Right ventricle myocardium superior (tissue), 1 donor: ENCODE measurements around the gene GASK1B. TPM values are rescaled to one million over a fixed set of nuclear protein-coding genes. Genes with fewer than 3 reads are reported as not detected.

Experiments used
- ATAC-seq: fragments of 200-7000 bp; cut with Tn5 transposase; one replicate; pipeline ENCODE4 v1.9.1; 2020; ENCODE audit warnings: mild to moderate bottlenecking; ENCODE audit not compliant: poor library complexity
- DNase-seq: peaks from one replicate; pipeline ENCODE4 v3.0.0-alpha.2; 2020
- intact Hi-C: fragments of 100-400 bp; cut with DNase I; formaldehyde crosslinking; loops from one replicate; pipeline ENCODE4 v1.11.2; 2022
- long read RNA-seq: library from polyadenylated mRNA; unstranded; transcript quantifications from one replicate; pipeline ENCODE4 v2.0.0, GENCODE V29; 2021
- total RNA-seq: library from RNA; stranded (reverse); fragmentation: NEBNext Ultra II Directional; extraction: Animal tissue kit (Norgen Biotek cat#: 25700); gene quantifications from one replicate; pipeline ENCODE4 v1.2.1, GENCODE V29; 2021
- donor health status: DM: no; HTN: yes; CAD: no; lungs with severe emphysema.

The GASK1B gene
- total RNA-seq, result 60.2 TPM
- long read RNA-seq, full-length matches to known transcripts, result 24 of 87 reads
- long read RNA-seq, partial matches to known transcripts, result 53 of 87 reads
- long read RNA-seq, other reads (novel, unspliced or antisense), result 10 of 87 reads

- DNase-seq, result peak; percentile 44
- intact Hi-C loops, result loop anchor here (2.0 to 5.0 kb wide), 2 partner anchors 165 to 180 kb away; no protein-coding TSS in a partner anchor
These were observed at the start of gene GASK1B for GRCh38 chr4:158172261-158173258. TSS of gene GASK1B (minus strand) at chr4:158173025. CDS start at chr4:158171375, 1,650 bp downstream.

DNA sequence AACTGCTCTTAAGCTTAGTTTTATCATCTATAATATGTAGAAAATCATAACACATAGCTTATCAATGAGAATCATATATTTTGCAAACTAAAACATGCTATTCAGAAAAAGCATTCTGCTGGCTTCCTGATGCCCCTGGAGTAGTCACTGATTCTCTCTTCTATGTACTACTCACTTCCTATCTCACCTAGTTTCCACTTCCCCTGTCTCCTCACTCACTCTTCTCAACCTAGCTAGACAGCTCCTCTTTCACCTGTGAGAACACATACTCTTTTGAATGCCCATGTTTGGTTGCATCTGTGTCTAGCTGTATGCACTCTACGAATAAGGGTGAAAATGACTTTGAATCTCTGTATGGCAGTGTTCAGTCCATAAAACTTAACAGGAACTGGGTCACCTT, 46.8 kb upstream of the GASK1B start:
- DNase-seq, result no peak
- ATAC-seq, result no peak
- intact Hi-C loops, result no loop called here

More at GRCh38 chr4:158172261-158173258, at the start of gene GASK1B:
- peak; percentile 57 for ATAC-seq

- intact Hi-C loops, result no loop called here
- ATAC-seq, result peak; percentile 97
- no peak for DNase-seq
These were observed 44.9 kb upstream of the GASK1B start for GRCh38 chr4:158217763-158218162.

- DNase-seq (no peak), ATAC-seq (no peak)
- intact Hi-C loops, result no loop called here
These were observed 42.0 kb upstream of the GASK1B start for GRCh38 chr4:158214856-158215255.

- intact Hi-C loops, result no loop called here
- DNase-seq, result no peak
- no peak for ATAC-seq
These were observed 40.6 kb upstream of the GASK1B start for GRCh38 chr4:158213466-158213865.

- DNase-seq (no peak), ATAC-seq (no peak)
- intact Hi-C loops, result no loop called here
These were observed 38.4 kb upstream of the GASK1B start for GRCh38 chr4:158211222-158211621.

GRCh38 chr4:158209825-158210807, 37.3 kb upstream of the GASK1B start, which contains the start of gene TMEM144:
TSS of gene TMEM144 (plus strand) at chr4:158210486. CDS start at chr4:158212668, 2,182 bp downstream.
- ATAC-seq (peak; percentile 99), DNase-seq (peak; percentile 94)
- intact Hi-C loops, result no loop called here

- DNase-seq, result no peak
- peak; percentile 42 for ATAC-seq
- intact Hi-C loops, result no loop called here
These were observed 36.3 kb upstream of the GASK1B start for GRCh38 chr4:158208963-158209640.

DNA sequence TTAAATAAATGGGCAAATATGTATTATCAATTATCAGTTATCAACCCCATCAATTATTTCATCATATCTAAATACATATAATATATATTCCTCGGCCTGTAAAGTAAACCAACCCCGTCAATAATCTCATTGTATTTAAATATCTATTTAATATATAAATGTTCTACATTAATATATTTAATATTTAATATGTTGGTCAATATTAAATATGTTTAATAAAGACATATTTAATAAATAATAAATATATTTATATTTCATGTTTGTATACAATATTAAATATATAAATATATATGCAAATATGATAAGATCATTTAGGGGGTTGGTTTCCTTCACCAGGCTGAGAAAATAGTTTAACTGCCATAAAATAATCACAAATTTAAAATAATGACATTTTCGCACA, 31.1 kb upstream of the GASK1B start:
- ATAC-seq (no peak), DNase-seq (no peak)
- intact Hi-C loops, result no loop called here

DNA sequence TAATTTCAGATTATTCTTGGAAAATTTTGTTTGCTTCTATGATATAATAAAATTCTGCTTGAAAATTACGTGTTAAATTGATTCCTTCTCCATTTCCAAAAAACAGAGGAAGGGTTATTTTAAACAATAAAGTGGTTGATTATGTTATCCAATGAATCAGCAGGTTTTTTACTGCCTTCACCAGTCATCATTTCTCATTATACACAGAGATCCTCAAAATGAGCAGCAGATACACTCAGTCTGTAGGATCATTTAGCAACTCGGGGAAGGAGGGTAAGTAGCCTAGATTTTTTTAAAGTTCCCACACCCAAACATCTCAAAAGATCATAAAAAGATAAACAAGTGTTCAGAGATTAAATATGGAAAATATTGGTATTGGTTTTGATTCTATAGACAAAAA, 30.6 kb upstream of the GASK1B start:
- ATAC-seq (no peak), DNase-seq (no peak)
- intact Hi-C loops, result no loop called here

GRCh38 chr4:158202481-158202880, 29.7 kb upstream of the GASK1B start:
- intact Hi-C loops, result no loop called here
- DNase-seq (no peak), ATAC-seq (no peak)

DNA sequence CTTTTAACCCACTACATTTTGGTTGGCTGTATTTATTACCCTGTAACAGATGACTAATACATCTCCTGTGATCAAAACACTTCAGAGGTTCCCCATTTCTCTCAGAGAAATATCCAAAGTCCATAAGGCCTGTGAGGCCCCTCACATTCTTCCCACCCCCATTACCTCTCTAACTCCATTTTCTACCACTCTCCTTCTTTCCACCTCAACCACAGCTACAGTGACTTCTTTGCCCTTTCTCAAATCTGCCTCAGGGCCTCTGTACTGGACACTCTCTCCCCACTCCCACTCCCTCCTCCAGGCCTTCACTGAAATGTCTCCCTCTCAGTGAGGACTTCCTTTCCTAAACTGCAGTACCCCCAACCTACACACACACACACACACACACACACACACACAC, 29.1 kb upstream of the GASK1B start:
- DNase-seq (no peak), ATAC-seq (no peak)
- intact Hi-C loops, result no loop called here

GRCh38 chr4:158201322-158201721, 28.5 kb upstream of the GASK1B start:
- ATAC-seq (no peak), DNase-seq (no peak)
- intact Hi-C loops, result no loop called here

- ATAC-seq (no peak), DNase-seq (no peak)
- intact Hi-C loops, result no loop called here
These were observed 27.4 kb upstream of the GASK1B start for GRCh38 chr4:158200214-158200613.

DNA sequence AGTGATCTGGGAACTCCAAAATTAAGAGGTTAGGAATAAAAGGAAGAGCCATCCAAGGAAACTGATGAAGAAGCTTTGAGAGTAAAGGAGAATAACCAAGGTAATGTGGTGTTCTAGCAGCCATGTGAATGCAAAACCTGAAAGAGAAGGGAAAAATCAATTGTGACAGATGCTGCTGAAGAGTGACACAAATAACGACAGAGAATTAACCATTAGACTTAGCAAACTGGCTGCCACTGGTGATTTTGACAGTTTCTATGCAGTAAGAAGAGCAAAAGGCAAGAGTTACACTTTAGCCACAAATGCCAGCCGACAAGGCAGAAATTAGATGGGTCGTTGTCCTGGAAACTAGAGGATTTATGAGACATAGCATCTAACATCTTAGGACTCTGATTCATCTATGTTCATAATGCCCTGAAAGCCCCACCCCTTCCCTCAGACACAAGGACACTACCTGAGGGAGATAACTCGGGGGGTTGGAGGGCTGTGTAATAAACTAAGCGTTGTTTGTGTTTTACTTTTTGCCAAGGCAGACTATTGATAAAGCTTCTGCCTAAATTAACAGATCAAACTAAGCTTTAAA, 24.5 kb upstream of the GASK1B start:
- ATAC-seq (no peak), DNase-seq (no peak)
- intact Hi-C loops, result loop anchor here (5.0 kb wide), 1 partner anchor 60 kb away; no protein-coding TSS in a partner anchor

DNA sequence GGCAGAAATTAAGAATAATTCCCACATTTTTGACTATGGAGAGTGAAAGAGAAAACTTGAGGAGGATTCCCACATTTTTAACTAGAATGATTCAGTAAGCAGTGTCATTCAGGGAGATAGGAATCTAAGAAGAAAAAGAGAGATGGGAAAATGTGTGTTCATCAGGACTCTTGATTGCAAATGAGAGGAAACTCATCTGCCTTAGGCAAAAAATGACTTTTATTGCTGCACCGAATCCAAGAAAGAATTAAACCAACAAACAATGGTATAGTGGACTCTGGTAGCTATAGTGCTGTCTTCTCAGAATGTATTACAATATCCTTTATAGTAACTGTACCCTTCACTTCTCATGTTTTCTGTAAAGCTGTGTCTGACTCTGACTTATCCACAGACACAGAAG, 22.5 kb upstream of the GASK1B start:
- no peak for DNase-seq
- intact Hi-C loops, result loop anchor here (5.0 kb wide), 1 partner anchor 62 kb away; no protein-coding TSS in a partner anchor
- ATAC-seq, result no peak

DNA sequence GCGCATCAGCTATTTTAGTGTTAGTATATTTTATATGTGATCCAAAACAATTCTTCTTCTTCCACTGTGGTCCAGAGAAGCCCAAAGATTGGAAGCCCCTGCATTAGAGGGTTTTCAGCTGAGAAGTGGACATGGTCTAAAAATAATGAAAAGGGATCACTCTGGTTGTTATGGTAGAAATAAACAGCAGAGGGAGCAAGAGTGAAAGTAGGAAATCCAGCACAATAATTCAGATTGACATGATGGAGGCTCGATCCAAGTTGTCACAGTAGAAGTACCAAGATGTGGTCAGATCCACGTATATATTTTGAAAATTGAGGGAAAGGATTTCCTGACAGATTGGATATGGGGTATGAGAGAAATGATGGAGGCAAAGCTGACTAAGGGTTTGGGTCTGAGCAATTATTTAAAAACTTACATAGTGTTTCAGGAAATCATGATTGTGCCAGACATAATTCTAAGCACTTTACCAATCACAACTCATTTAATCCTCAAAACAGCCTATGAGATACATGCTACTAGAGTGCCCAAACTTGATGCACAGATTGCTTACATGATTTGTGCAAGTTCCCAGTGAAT, 20.4 kb upstream of the GASK1B start:
- intact Hi-C loops, result no loop called here
- peak; percentile 85 for ATAC-seq
- no peak for DNase-seq
